Small intestine (tissue), 16 donors: ENCODE results near the gene ADPRH. TPM values are rescaled to one million over a fixed set of nuclear protein-coding genes. Genes with fewer than 3 reads are reported as not detected.
A peak's percentile ranks its signal among the peaks of the same experiment; 100 is the strongest.

Source experiments
- DNase-seq, 2 donors: peaks; one replicate each; pipeline versions ENCODE4 v3.0.0 to v3.0.0-alpha.2; 2013
- FAIRE-seq: peaks from 2 replicates; lab custom pipeline; 2012; peaks lifted over from hg19 to GRCh38; lab: Jason Lieb, UNC
- H3K27ac ChIP-seq, 3 donors: one replicate each; pipeline ENCODE4 v1.5.1; 2013; ENCODE audit warnings: low read length in 2 of 3, mild to moderate bottlenecking in 2 of 3, control low read depth in 1 of 3, inconsistent platforms in 1 of 3, low read depth in 1 of 3, moderate library complexity in 1 of 3
- H3K27me3 ChIP-seq, 3 donors: one replicate each; pipeline ENCODE4 v1.6.1; 2013; ENCODE audit warnings: low read length in 3 of 3, inconsistent platforms in 1 of 3; ENCODE audit not compliant: control insufficient read depth in 3 of 3, insufficient read depth in 3 of 3
- H3K36me3 ChIP-seq, 3 donors: one replicate each; pipeline ENCODE4 v1.6.1; 2013; ENCODE audit warnings: low read length in 3 of 3, inconsistent platforms in 1 of 3, low read depth in 1 of 3, mild to moderate bottlenecking in 1 of 3, moderate library complexity in 1 of 3; ENCODE audit not compliant: control insufficient read depth in 3 of 3, insufficient read depth in 2 of 3
- H3K4me1 ChIP-seq, 3 donors: one replicate each; pipeline ENCODE4 v1.6.1; 2013; ENCODE audit warnings: low read length in 2 of 3, inconsistent platforms in 1 of 3, low read depth in 1 of 3, mild to moderate bottlenecking in 1 of 3, moderate library complexity in 1 of 3; ENCODE audit not compliant: control insufficient read depth in 3 of 3, insufficient read depth in 2 of 3
- H3K4me3 ChIP-seq, 3 donors: one replicate each; pipeline ENCODE4 v1.5.1; 2013; ENCODE audit warnings: low read length in 3 of 3, control low read depth in 1 of 3, inconsistent platforms in 1 of 3, low read depth in 1 of 3, mild to moderate bottlenecking in 1 of 3, moderate library complexity in 1 of 3
- H3K9me3 ChIP-seq, 2 donors: one replicate each; pipeline ENCODE4 v1.6.1; 2013; ENCODE audit warnings: low read depth in 1 of 2, low read length in 1 of 2; ENCODE audit not compliant: control insufficient read depth in 2 of 2, insufficient read depth in 1 of 2
- WGBS, 3 donors: extraction: QIAGEN DNeasy Blood & Tissue Kit; methylation state at CpG; one replicate each; pipeline ENCODE4 v1.1.7; 2013; 5-methylcytosine and 5-hydroxymethylcytosine counted together
- long read RNA-seq, 10 donors: transcript quantifications; one replicate each; lab custom pipeline, GENCODE V29; 2026
- polyA plus RNA-seq, 4 donors: library from polyadenylated mRNA; stranded (reverse) in 3 of 4; unstranded in 1 of 4; fragments of 200-250 nt in 3 of 4; fragments of 120-200 nt in 1 of 4; gene quantifications; one replicate each; pipeline versions ENCODE4 v1.2.1 to v1.2.3, GENCODE V29; 2013
- donor health status: healthy with polysubstance abuse.
- donor health status: control.
- donor health status: control.
- donor health status: Bipolar disorder and iron deficiency.
- donor health status: healthy.

Gene ADPRH
- 1 to 10 TPM in 3 of 4 donors, under 1 TPM in 1; 0.89 to 5.4 (median 2.1) TPM for polyA plus RNA-seq
- long read RNA-seq, donor 1 = 0 reads
- long read RNA-seq, donor 2 = 0 reads
- long read RNA-seq, donor 3 = 0 reads
- long read RNA-seq, donor 4 = 0 reads
- long read RNA-seq, donor 5 = 0 reads
- long read RNA-seq, donor 6, partial matches to known transcripts = 0 of 1 reads
- long read RNA-seq, donor 6, other reads (novel, unspliced or antisense) = 0 of 1 reads
- long read RNA-seq, donor 7 = 0 reads
- long read RNA-seq, donor 8 = 0 reads
- long read RNA-seq, donor 9 = 0 reads
- long read RNA-seq, donor 10, partial matches to known transcripts = 0 of 1 reads
- long read RNA-seq, donor 10, other reads (novel, unspliced or antisense) = 0 of 1 reads

GRCh38 chr3:119579366-119580066 is at the start of gene ADPRH:
TSS of gene ADPRH (plus strand) at chr3:119579492. CDS start at chr3:119582170, 2,678 bp downstream.
- no peaks in the 10 kb centered on the region for H3K9me3 ChIP-seq
- H3K36me3 ChIP-seq = no peaks in the 10 kb centered on the region
- H3K27ac ChIP-seq = peak within 1 kb of the TSS; percentile 66 to 94 (median 84)
- WGBS, 3 donors = 0 to 1% (median 1%) methylated on average over 48 to 68 of the region's 68 CpGs
- H3K4me1 ChIP-seq = peaks cover 0 to 9% (median 0%) of the 10 kb centered on the region in 3 donors
- peak; percentile 82 to 94 for DNase-seq
- peak within 1 kb of the TSS; percentile 49 to 75 (median 65) for H3K4me3 ChIP-seq
- no peaks in the 10 kb centered on the region for H3K27me3 ChIP-seq
- no peak for FAIRE-seq

- H3K4me3 ChIP-seq = no peak overlapping the region
- H3K27me3 ChIP-seq = no peaks in the 10 kb centered on the region
- peaks cover 0 to 4% (median 2%) of the 10 kb centered on the region in 3 donors for H3K36me3 ChIP-seq
- no peaks in the 10 kb centered on the region for H3K4me1 ChIP-seq
- no peak for DNase-seq
- no peaks in the 10 kb centered on the region for H3K9me3 ChIP-seq
- FAIRE-seq = no peak
- H3K27ac ChIP-seq = no peak overlapping the region
Observed at GRCh38 chr3:119529883-119530282, 49.4 kb upstream of the ADPRH start.

GRCh38 chr3:119530456-119530855 is 48.8 kb upstream of the ADPRH start:
- Histone ChIP-seq H3K4me1 (no peaks in the 10 kb centered on the region), H3K9me3 (no peaks in the 10 kb centered on the region), H3K27ac (no peak overlapping the region), H3K36me3 (peaks cover 0 to 2% (median under 1%) of the 10 kb centered on the region in 3 donors), H3K4me3 (no peak overlapping the region), H3K27me3 (no peaks in the 10 kb centered on the region)
- 66 to 79% (median 76%) methylated on average over 2 of the region's 2 CpGs for WGBS, 3 donors
- FAIRE-seq (no peak), DNase-seq (no peak)

GRCh38 chr3:119531151-119531550 is 48.1 kb upstream of the ADPRH start:
- Histone ChIP-seq H3K36me3 (no peaks in the 10 kb centered on the region), H3K4me3 (no peak overlapping the region), H3K4me1 (no peaks in the 10 kb centered on the region), H3K27me3 (no peaks in the 10 kb centered on the region), H3K9me3 (no peaks in the 10 kb centered on the region), H3K27ac (no peak overlapping the region)
- DNase-seq (no peak), FAIRE-seq (no peak)
- 89 to 98% (median 97%) methylated on average over 4 of the region's 4 CpGs for WGBS, 3 donors

GRCh38 chr3:119534296-119534695 is 45.0 kb upstream of the ADPRH start:
- H3K4me1 ChIP-seq = no peaks in the 10 kb centered on the region
- H3K27me3 ChIP-seq = no peaks in the 10 kb centered on the region
- DNase-seq (no peak), FAIRE-seq (no peak)
- H3K4me3 ChIP-seq = no peak overlapping the region
- no peaks in the 10 kb centered on the region for H3K36me3 ChIP-seq
- H3K27ac ChIP-seq = no peak overlapping the region
- WGBS, 3 donors = 76 to 100% (median 100%) methylated on average over 1 of the region's 1 CpG
- H3K9me3 ChIP-seq = no peaks in the 10 kb centered on the region

- FAIRE-seq (no peak), DNase-seq (no peak)
- no peaks in the 10 kb centered on the region for H3K4me1 ChIP-seq
- H3K27ac ChIP-seq = no peak overlapping the region
- no peaks in the 10 kb centered on the region for H3K36me3 ChIP-seq
- H3K9me3 ChIP-seq = no peaks in the 10 kb centered on the region
- 89 to 93% (median 91%) methylated on average over 4 of the region's 4 CpGs for WGBS, 3 donors
- no peaks in the 10 kb centered on the region for H3K27me3 ChIP-seq
- H3K4me3 ChIP-seq = no peak overlapping the region
Observed at GRCh38 chr3:119536757-119537156, 42.5 kb upstream of the ADPRH start.

GRCh38 chr3:119538772-119539171 is 40.5 kb upstream of the ADPRH start:
- WGBS, 3 donors = 80 to 88% (median 80%) methylated on average over 1 of the region's 1 CpG
- H3K27me3 ChIP-seq = no peaks in the 10 kb centered on the region
- peaks cover 0 to 8% of the 10 kb centered on the region in 2 donors for H3K9me3 ChIP-seq
- H3K27ac ChIP-seq = no peak overlapping the region
- H3K4me1 ChIP-seq = no peaks in the 10 kb centered on the region
- DNase-seq (no peak), FAIRE-seq (no peak)
- H3K4me3 ChIP-seq = no peak overlapping the region
- no peaks in the 10 kb centered on the region for H3K36me3 ChIP-seq

- DNase-seq (no peak), FAIRE-seq (no peak)
- H3K9me3 ChIP-seq = peaks cover 0 to 8% of the 10 kb centered on the region in 2 donors
- H3K36me3 ChIP-seq = no peaks in the 10 kb centered on the region
- no peak overlapping the region for H3K4me3 ChIP-seq
- H3K27me3 ChIP-seq = no peaks in the 10 kb centered on the region
- H3K4me1 ChIP-seq = no peaks in the 10 kb centered on the region
- whole genome bisulfite sequencing, 3 donors = 61 to 70% (median 67%) methylated on average over 3 of the region's 3 CpGs
- H3K27ac ChIP-seq = no peak overlapping the region
Observed at GRCh38 chr3:119541547-119541946, 37.7 kb upstream of the ADPRH start.
